BE2C (cell line): ENCODE measurements around the gene TMEM203.

ENCODE experiments used
- DNase-seq: peaks from one replicate; pipeline ENCODE4 v3.0.0-alpha.2; 2020
- H3K27me3 ChIP-seq: fragments of 250-450 bp; sonication (Bioruptor Pico); 2 replicates; pipeline ENCODE4 v1.5.1; 2020; ENCODE audit warnings: mild to moderate bottlenecking
- H3K36me3 ChIP-seq: fragments of 250-450 bp; sonication (Bioruptor Pico); 2 replicates; pipeline ENCODE4 v1.5.1; 2020; ENCODE audit warnings: mild to moderate bottlenecking
- H3K4me1 ChIP-seq: fragments of 250-450 bp; sonication (Bioruptor Pico); 2 replicates; pipeline ENCODE4 v1.5.1; 2020
- H3K4me3 ChIP-seq: 2 replicates; pipeline ENCODE4 v1.5.1; 2011; ENCODE audit warnings: low read depth, low read length
- H3K9me3 ChIP-seq: fragments of 250-450 bp; sonication (Bioruptor Pico); 2 replicates; pipeline ENCODE4 v1.5.1; 2020
- TF ChIP-seq, protein P1 (sequence below): IDR thresholded peaks from 2 replicates; pipeline ENCODE4 v1.5.1; 2012; ENCODE audit warnings: mild to moderate bottlenecking, low read depth, low read length

TMEM203 gene

DNA sequence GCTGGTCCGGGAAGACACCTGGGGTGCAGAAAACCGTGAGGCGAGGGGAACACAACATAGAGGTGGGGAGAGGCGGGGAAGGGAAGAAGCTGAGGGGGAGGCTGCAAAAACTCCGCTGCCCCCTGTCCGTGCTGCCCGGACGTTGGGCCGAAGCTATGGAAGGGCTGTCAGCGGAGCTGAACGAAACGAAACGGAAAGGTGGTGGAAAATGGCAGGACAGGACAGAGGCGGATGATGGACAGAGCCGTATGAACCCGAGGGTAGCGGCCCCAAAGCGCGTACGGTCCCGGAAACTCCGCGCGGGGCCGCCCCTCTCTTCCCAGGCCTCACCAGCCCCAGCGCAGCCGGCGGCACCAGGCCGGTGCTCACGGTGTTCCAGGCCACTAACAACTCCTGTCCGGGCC is 17.4 kb downstream of the TMEM203 start:
- H3K4me3 ChIP-seq: peak overlapping the region; percentile 99
- TF ChIP-seq, protein P1, sequence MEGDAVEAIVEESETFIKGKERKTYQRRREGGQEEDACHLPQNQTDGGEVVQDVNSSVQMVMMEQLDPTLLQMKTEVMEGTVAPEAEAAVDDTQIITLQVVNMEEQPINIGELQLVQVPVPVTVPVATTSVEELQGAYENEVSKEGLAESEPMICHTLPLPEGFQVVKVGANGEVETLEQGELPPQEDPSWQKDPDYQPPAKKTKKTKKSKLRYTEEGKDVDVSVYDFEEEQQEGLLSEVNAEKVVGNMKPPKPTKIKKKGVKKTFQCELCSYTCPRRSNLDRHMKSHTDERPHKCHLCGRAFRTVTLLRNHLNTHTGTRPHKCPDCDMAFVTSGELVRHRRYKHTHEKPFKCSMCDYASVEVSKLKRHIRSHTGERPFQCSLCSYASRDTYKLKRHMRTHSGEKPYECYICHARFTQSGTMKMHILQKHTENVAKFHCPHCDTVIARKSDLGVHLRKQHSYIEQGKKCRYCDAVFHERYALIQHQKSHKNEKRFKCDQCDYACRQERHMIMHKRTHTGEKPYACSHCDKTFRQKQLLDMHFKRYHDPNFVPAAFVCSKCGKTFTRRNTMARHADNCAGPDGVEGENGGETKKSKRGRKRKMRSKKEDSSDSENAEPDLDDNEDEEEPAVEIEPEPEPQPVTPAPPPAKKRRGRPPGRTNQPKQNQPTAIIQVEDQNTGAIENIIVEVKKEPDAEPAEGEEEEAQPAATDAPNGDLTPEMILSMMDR: no peak
- H3K27me3 ChIP-seq: no peaks in the 10 kb centered on the region
- H3K4me1 ChIP-seq: no peaks in the 10 kb centered on the region
- no peaks in the 10 kb centered on the region for H3K9me3 ChIP-seq
- H3K36me3 ChIP-seq: peaks cover 12% of the 10 kb centered on the region
- no peak for DNase-seq

DNA sequence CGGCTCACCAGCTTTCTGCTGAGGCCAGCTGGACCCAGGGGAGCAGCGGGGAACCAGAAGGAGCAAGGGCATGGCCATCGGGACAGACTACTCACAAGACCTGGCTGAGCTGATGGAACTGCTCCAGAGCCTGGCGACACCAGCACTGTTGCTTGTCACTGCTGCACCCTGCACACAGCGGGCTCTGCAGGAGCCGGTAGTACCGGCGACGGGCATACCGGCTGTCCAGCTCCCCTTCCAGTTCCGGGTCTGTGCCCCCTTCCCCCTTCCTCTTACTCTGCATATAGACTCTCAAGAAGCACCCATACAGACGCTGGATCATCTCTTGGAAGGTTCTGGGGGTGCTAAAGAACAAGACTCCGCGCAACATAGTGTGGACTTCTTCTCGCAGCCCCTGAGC is 18.1 kb downstream of the TMEM203 start:
- TF ChIP-seq, protein P1: no peak
- Histone ChIP-seq H3K4me3 (peak overlapping the region; percentile 99), H3K4me1 (no peaks in the 10 kb centered on the region), H3K27me3 (no peaks in the 10 kb centered on the region), H3K36me3 (peaks cover 17% of the 10 kb centered on the region), H3K9me3 (no peaks in the 10 kb centered on the region)
- DNase-seq: no peak

GRCh38 chr9:137186385-137186784 is 19.1 kb downstream of the TMEM203 start:
- H3K9me3 ChIP-seq: no peaks in the 10 kb centered on the region
- TF ChIP-seq, protein P1: no peak
- no peaks in the 10 kb centered on the region for H3K27me3 ChIP-seq
- H3K4me3 ChIP-seq: no peak overlapping the region
- H3K4me1 ChIP-seq: no peaks in the 10 kb centered on the region
- peaks cover 18% of the 10 kb centered on the region for H3K36me3 ChIP-seq
- no peak for DNase-seq

DNA sequence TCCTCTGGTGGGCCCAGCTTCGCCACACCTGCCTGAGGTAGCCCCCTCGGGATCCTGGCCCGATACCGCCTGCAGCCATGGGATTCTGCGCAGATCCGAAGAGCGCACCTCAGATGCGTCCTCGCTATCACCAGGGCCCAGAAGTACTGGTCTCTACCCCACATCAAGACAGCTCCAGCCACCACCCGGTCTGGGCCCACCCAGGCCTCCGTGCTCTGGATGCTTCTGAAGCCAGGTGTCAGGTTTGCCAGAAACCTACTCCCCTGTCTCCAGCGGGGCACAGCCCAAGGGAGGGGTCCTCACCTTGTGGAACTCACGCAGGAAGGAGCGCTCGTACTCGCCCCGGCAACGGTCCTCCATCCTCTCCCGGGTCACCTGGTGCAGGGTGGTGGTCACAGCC is 19.5 kb downstream of the TMEM203 start:
- no peak for DNase-seq
- TF ChIP-seq, protein P1: no peak
- H3K27me3 ChIP-seq: no peaks in the 10 kb centered on the region
- H3K36me3 ChIP-seq: peaks cover 23% of the 10 kb centered on the region
- no peaks in the 10 kb centered on the region for H3K9me3 ChIP-seq
- no peak overlapping the region for H3K4me3 ChIP-seq
- no peaks in the 10 kb centered on the region for H3K4me1 ChIP-seq

GRCh38 chr9:137184881-137185660 is 20.4 kb downstream of the TMEM203 start:
- TF ChIP-seq, protein P1: no peak
- peaks cover 29% of the 10 kb centered on the region for H3K36me3 ChIP-seq

DNA sequence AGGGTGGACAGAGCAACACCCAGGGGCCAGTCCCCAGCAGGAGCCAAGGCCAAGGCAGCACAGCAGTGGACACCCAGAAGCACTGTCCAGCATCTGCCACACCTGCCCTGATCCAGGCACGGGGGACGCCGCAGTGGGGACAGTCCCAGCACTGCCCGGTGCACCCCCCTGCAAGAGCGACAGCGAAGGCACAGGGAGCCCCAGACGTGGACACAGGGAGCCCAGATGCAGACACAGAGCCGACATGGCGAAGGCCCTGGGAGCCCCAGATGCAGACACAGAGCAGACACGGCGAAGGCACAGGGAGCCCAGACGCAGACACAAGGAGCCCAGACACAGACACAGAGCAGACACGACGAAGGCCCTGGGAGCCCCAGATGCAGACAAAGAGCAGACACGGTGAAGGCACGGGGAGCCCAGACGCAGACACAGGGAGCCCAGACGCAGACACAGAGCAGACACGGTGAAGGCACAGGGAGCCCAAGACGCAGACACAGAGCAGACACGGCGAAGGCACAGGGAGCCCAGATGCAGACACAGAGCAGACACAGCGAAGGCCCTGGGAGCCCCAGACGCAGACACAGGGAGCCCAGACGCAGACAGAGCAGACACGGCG is 21.4 kb downstream of the TMEM203 start:
- TF ChIP-seq, protein P1: no peak
- no peaks in the 10 kb centered on the region for H3K27me3 ChIP-seq
- DNase-seq: no peak
- H3K4me1 ChIP-seq: no peaks in the 10 kb centered on the region
- H3K36me3 ChIP-seq: peaks cover 29% of the 10 kb centered on the region
- H3K4me3 ChIP-seq: no peak overlapping the region
- no peaks in the 10 kb centered on the region for H3K9me3 ChIP-seq

More at GRCh38 chr9:137184881-137185660, 20.4 kb downstream of the TMEM203 start:
- Histone ChIP-seq H3K9me3 (no peaks in the 10 kb centered on the region), H3K4me1 (no peaks in the 10 kb centered on the region), H3K27me3 (no peaks in the 10 kb centered on the region), H3K4me3 (no peak overlapping the region)
- DNase-seq: no peak
